ENCODE results near the gene NHEJ1. TPM values are rescaled to one million over a fixed set of nuclear protein-coding genes. Genes with fewer than 3 reads are reported as not detected.

The NHEJ1 gene
- total RNA-seq, 1 experiment from 2014 or later, result 16.7 TPM

GRCh38 chr2:219116776-219117646 lies 43.6 kb downstream of the NHEJ1 start:
- Histone ChIP-seq H3K27ac (ENCODE audit: low read length) (no peak overlapping the region), H4K20me1 (ENCODE audit: low read length) (no peaks in the 10 kb centered on the region), H3K9ac (ENCODE audit: low read length) (no peak overlapping the region), H3K9me3 (ENCODE audit: low read length) (no peaks in the 10 kb centered on the region), H3K79me2 (ENCODE audit: low read length) (no peaks in the 10 kb centered on the region), H2AFZ (ENCODE audit: low read length) (no peak overlapping the region), H3K27me3 (ENCODE audit: low read length) (no peaks in the 10 kb centered on the region), H3K4me3 (ENCODE audit: low read length) (no peak overlapping the region), H3F3A (ENCODE audit: low read length, unreplicated experiment) (no peaks in the 10 kb centered on the region), H3K36me3 (ENCODE audit: low read depth, low read length) (no peaks in the 10 kb centered on the region), H3K9me2 (replicated peaks; ENCODE audit: low read length) (no peaks in the 10 kb centered on the region), H3K4me1 (ENCODE audit: insufficient read depth, low read length) (peaks cover under 1% of the 10 kb centered on the region), H3K4me2 (ENCODE audit: low read length) (no peak overlapping the region)
- TF ChIP-seq EZH2 (IDR thresholded peaks at IDR 0.05; ENCODE audit: low read length, unreplicated experiment) (no peak), CTCF (conservative IDR thresholded peaks at IDR 0.05; ENCODE audit: low read depth, low read length) (no peak), EZH2phosphoT487 (IDR thresholded peaks at IDR 0.05; ENCODE audit: borderline replicate concordance, low read length) (no peak)
- no peak for DNase-seq
- POLR2A ChIA-PET (ENCODE audit: unreplicated experiment), result no interaction called here
- CTCF ChIA-PET, result interaction anchor here (0.6 to 1.0 kb wide), 3 partner anchors 59 to 94 kb away, joined by 3 to 4 read pairs (median 3); no protein-coding TSS in a partner anchor
- ATAC-seq, result no peak
- BruUV-seq (replicated peaks), result no TSS peak
- intact Hi-C loops (cut with micrococcal nuclease), result loop anchor here (5.0 kb wide), 1 partner anchor 45 kb away; no protein-coding TSS in a partner anchor

GRCh38 chr2:219112651-219113338 lies 47.8 kb downstream of the NHEJ1 start:
- Histone ChIP-seq H2AFZ (ENCODE audit: low read length) (no peak overlapping the region), H3K9me2 (replicated peaks; ENCODE audit: low read length) (no peaks in the 10 kb centered on the region), H4K20me1 (ENCODE audit: low read length) (no peaks in the 10 kb centered on the region), H3K4me3 (ENCODE audit: low read length) (no peak overlapping the region), H3K79me2 (ENCODE audit: low read length) (no peaks in the 10 kb centered on the region), H3F3A (ENCODE audit: low read length, unreplicated experiment) (no peaks in the 10 kb centered on the region), H3K27me3 (ENCODE audit: low read length) (no peaks in the 10 kb centered on the region), H3K36me3 (ENCODE audit: low read depth, low read length) (no peaks in the 10 kb centered on the region), H3K9ac (ENCODE audit: low read length) (no peak overlapping the region), H3K27ac (ENCODE audit: low read length) (no peak overlapping the region), H3K9me3 (ENCODE audit: low read length) (no peaks in the 10 kb centered on the region), H3K4me2 (ENCODE audit: low read length) (no peak overlapping the region), H3K4me1 (ENCODE audit: insufficient read depth, low read length) (no peaks in the 10 kb centered on the region)
- ATAC-seq (no peak), DNase-seq (no peak)
- ChIA-PET POLR2A (ENCODE audit: unreplicated experiment) (interaction anchor here (0.7 kb wide), 1 partner anchor 237 kb away, joined by 6 read pairs; no protein-coding TSS in a partner anchor), CTCF (no interaction called here)
- intact Hi-C loops (cut with micrococcal nuclease), result no loop called here
- BruUV-seq (replicated peaks), result no TSS peak
- no peak for TF ChIP-seq CTCF (conservative IDR thresholded peaks at IDR 0.05; ENCODE audit: low read depth, low read length)
- TF ChIP-seq EZH2phosphoT487 (IDR thresholded peaks at IDR 0.05; ENCODE audit: borderline replicate concordance, low read length), result no peak
- TF ChIP-seq EZH2 (IDR thresholded peaks at IDR 0.05; ENCODE audit: low read length, unreplicated experiment), result no peak

All from PC-3 (cell line).